Measurements from ENCODE around the gene CCL16.
"Not testable (repeated sequence)": the region's sequence is repeated elsewhere in the genome, so short reads cannot be mapped to it uniquely, and the experiment has no call there.

CCL16 gene

GRCh38 chr17:36001110-36001771 lies 19.9 kb upstream of the CCL16 start, which contains the start of gene CCL15:
CCL15 (minus strand) TSS chr17:36001553; CDS start chr17:36001492, 61 bp downstream.
- TF ChIP-seq YY1 (IDR thresholded peaks at IDR 0.05; ENCODE audit: insufficient read depth, insufficient read length), result no peak
- no peak for TF ChIP-seq SUZ12 (IDR thresholded peaks at IDR 0.05; ENCODE audit: extremely low read depth, insufficient read depth, insufficient read length)
- TF ChIP-seq ZNF274 (IDR thresholded peaks at IDR 0.05; ENCODE audit: low read depth, low read length), result no peak
- no peak for DNase-seq (ENCODE audit: low read depth, low spot score)
- Histone ChIP-seq H3K9ac (ENCODE audit: insufficient read length, low read depth) (no peak within 1 kb of the TSS), H3K9me3 (ENCODE audit: insufficient read depth, low read length) (no peaks in the 10 kb centered on the region), H3K4me1 (ENCODE audit: insufficient read depth, insufficient read length) (no peaks in the 10 kb centered on the region), H3K27me3 (ENCODE audit: insufficient read depth, insufficient read length) (no peaks in the 10 kb centered on the region), H3K36me3 (ENCODE audit: insufficient read depth, insufficient read length, low read length) (no peaks in the 10 kb centered on the region), H3K4me3 (ENCODE audit: insufficient read length, low read depth) (no peak within 1 kb of the TSS)

DNA sequence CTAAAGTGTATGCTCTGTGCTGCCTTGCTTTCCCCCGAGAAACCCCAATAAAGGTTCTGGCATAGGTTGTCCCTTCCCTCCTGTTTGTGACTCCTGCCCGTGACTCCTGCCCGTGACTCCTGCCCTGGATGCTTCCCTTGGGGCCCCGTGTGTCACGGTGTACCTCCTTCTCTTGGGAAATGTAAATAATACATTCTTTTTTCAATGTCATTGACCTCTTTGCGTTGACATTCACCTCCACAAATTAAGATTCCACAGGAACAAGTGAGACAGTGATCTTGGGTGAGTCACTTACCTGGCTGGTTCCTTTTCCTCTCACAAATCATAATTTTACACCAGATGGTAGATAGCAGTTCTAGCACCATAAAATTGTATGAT lies 19.4 kb upstream of the CCL16 start:
- no peak overlapping the region for H3K9ac ChIP-seq (ENCODE audit: insufficient read length, low read depth)
- TF ChIP-seq YY1 (IDR thresholded peaks at IDR 0.05; ENCODE audit: insufficient read depth, insufficient read length), result no peak
- no peak for TF ChIP-seq ZNF274 (IDR thresholded peaks at IDR 0.05; ENCODE audit: low read depth, low read length)
- TF ChIP-seq SUZ12 (IDR thresholded peaks at IDR 0.05; ENCODE audit: extremely low read depth, insufficient read depth, insufficient read length), result no peak
- no peaks in the 10 kb centered on the region for H3K9me3 ChIP-seq (ENCODE audit: insufficient read depth, low read length)
- no peaks in the 10 kb centered on the region for H3K4me1 ChIP-seq (ENCODE audit: insufficient read depth, insufficient read length)
- no peaks in the 10 kb centered on the region for H3K27me3 ChIP-seq (ENCODE audit: insufficient read depth, insufficient read length)
- H3K36me3 ChIP-seq (ENCODE audit: insufficient read depth, insufficient read length, low read length), result no peaks in the 10 kb centered on the region
- DNase-seq (ENCODE audit: low read depth, low spot score), result no peak
- H3K4me3 ChIP-seq (ENCODE audit: insufficient read length, low read depth), result no peak overlapping the region

GRCh38 chr17:35998756-35999155 lies 17.5 kb upstream of the CCL16 start:
- Histone ChIP-seq H3K36me3 (ENCODE audit: insufficient read depth, insufficient read length, low read length) (no peaks in the 10 kb centered on the region), H3K4me1 (ENCODE audit: insufficient read depth, insufficient read length) (no peaks in the 10 kb centered on the region), H3K4me3 (ENCODE audit: insufficient read length, low read depth) (no peak overlapping the region), H3K9me3 (ENCODE audit: insufficient read depth, low read length) (no peaks in the 10 kb centered on the region), H3K27me3 (ENCODE audit: insufficient read depth, insufficient read length) (no peaks in the 10 kb centered on the region), H3K9ac (ENCODE audit: insufficient read length, low read depth) (no peak overlapping the region)
- DNase-seq (ENCODE audit: low read depth, low spot score), result no peak
- TF ChIP-seq YY1 (IDR thresholded peaks at IDR 0.05; ENCODE audit: insufficient read depth, insufficient read length) (no peak), ZNF274 (IDR thresholded peaks at IDR 0.05; ENCODE audit: low read depth, low read length) (no peak), SUZ12 (IDR thresholded peaks at IDR 0.05; ENCODE audit: extremely low read depth, insufficient read depth, insufficient read length) (no peak)

GRCh38 chr17:35998018-35998545 lies 16.8 kb upstream of the CCL16 start:
- no peak for DNase-seq (ENCODE audit: low read depth, low spot score)
- Histone ChIP-seq H3K9ac (ENCODE audit: insufficient read length, low read depth) (no peak overlapping the region), H3K4me3 (ENCODE audit: insufficient read length, low read depth) (no peak overlapping the region), H3K4me1 (ENCODE audit: insufficient read depth, insufficient read length) (no peaks in the 10 kb centered on the region), H3K36me3 (ENCODE audit: insufficient read depth, insufficient read length, low read length) (no peaks in the 10 kb centered on the region), H3K27me3 (ENCODE audit: insufficient read depth, insufficient read length) (no peaks in the 10 kb centered on the region), H3K9me3 (ENCODE audit: insufficient read depth, low read length) (no peaks in the 10 kb centered on the region)
- TF ChIP-seq YY1 (IDR thresholded peaks at IDR 0.05; ENCODE audit: insufficient read depth, insufficient read length), result no peak
- no peak for TF ChIP-seq ZNF274 (IDR thresholded peaks at IDR 0.05; ENCODE audit: low read depth, low read length)

GRCh38 chr17:35995346-35995745 lies 14.0 kb upstream of the CCL16 start:
- H3K9me3 ChIP-seq (ENCODE audit: insufficient read depth, low read length); DNase-seq (ENCODE audit: low read depth, low spot score); H3K4me1 ChIP-seq (ENCODE audit: insufficient read depth, insufficient read length); H3K27me3 ChIP-seq (ENCODE audit: insufficient read depth, insufficient read length); H3K9ac ChIP-seq (ENCODE audit: insufficient read length, low read depth); H3K36me3 ChIP-seq (ENCODE audit: insufficient read depth, insufficient read length, low read length); H3K4me3 ChIP-seq (ENCODE audit: insufficient read length, low read depth): not testable (repeated sequence)

DNA sequence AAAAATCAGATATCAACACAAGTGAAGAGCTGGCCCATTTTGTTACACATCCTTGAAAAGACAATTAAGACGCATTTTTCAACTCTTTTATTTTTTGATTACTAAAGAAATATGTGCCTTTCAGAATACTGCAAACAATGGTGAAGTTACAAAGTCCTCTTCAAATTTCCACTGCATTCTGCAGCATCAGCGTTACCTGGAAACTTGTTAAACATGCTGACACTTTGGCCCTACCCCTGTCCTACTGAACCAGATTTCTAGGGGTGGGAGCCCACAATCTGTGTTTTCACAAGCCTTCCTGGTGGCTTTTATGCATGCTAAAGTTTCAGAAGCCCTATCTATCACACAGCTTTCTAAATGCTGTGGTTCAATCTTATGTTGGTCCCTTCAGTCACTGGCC lies 9.8 kb upstream of the CCL16 start:
- TF ChIP-seq YY1 (IDR thresholded peaks at IDR 0.05; ENCODE audit: insufficient read depth, insufficient read length), result no peak
- no peak for TF ChIP-seq ZNF274 (IDR thresholded peaks at IDR 0.05; ENCODE audit: low read depth, low read length)
- no peak for TF ChIP-seq SUZ12 (IDR thresholded peaks at IDR 0.05; ENCODE audit: extremely low read depth, insufficient read depth, insufficient read length)
- H3K9me3 ChIP-seq (ENCODE audit: insufficient read depth, low read length), result peaks cover 6% of the 10 kb centered on the region; the same call in 1 of the 2 replicates
- H3K27me3 ChIP-seq (ENCODE audit: insufficient read depth, insufficient read length), result no peaks in the 10 kb centered on the region
- H3K9ac ChIP-seq (ENCODE audit: insufficient read length, low read depth), result no peak overlapping the region
- H3K36me3 ChIP-seq (ENCODE audit: insufficient read depth, insufficient read length, low read length), result no peaks in the 10 kb centered on the region
- H3K4me1 ChIP-seq (ENCODE audit: insufficient read depth, insufficient read length), result no peaks in the 10 kb centered on the region
- no peak for DNase-seq (ENCODE audit: low read depth, low spot score)
- H3K4me3 ChIP-seq (ENCODE audit: insufficient read length, low read depth), result no peak overlapping the region

DNA sequence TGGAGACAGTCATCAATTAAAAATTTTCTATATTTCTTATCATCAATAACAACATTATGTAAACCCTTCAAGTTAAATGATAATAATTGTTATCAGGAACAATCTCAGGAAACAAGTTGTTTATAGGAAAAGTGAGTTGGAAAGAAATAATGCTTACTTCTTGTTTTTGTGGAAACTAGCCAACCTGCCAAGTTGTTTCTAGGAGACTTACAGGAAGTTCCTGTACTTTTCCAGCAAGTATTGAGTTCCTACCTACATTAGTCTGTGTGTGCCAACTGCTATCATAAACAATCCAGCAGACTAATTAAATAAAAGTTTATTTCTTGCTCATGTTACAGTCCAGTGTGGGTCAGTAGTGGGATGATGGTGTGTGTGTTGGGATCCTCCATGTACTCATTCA lies 6.9 kb upstream of the CCL16 start:
- H3K9ac ChIP-seq (ENCODE audit: insufficient read length, low read depth), result no peak overlapping the region
- no peak for DNase-seq (ENCODE audit: low read depth, low spot score)
- H3K9me3 ChIP-seq (ENCODE audit: insufficient read depth, low read length), result peaks cover 6% of the 10 kb centered on the region; the same call in 1 of the 2 replicates
- no peaks in the 10 kb centered on the region for H3K4me1 ChIP-seq (ENCODE audit: insufficient read depth, insufficient read length)
- H3K36me3 ChIP-seq (ENCODE audit: insufficient read depth, insufficient read length, low read length), result no peaks in the 10 kb centered on the region
- TF ChIP-seq ZNF274 (IDR thresholded peaks at IDR 0.05; ENCODE audit: low read depth, low read length) (no peak), SUZ12 (IDR thresholded peaks at IDR 0.05; ENCODE audit: extremely low read depth, insufficient read depth, insufficient read length) (no peak), YY1 (IDR thresholded peaks at IDR 0.05; ENCODE audit: insufficient read depth, insufficient read length) (no peak)
- H3K27me3 ChIP-seq (ENCODE audit: insufficient read depth, insufficient read length), result no peaks in the 10 kb centered on the region
- no peak overlapping the region for H3K4me3 ChIP-seq (ENCODE audit: insufficient read length, low read depth)
